Effector memory CD4-positive, alpha-beta T cell (primary cell): Measurements from ENCODE around the gene TRMT1.

Experiments used
- DNase-seq, 3 donors: peaks; one replicate each; pipeline ENCODE4 v3.0.0-alpha.2; 2020
- H3K27ac ChIP-seq: 2 replicates; pipeline ENCODE4 v1.7.0; 2013; ENCODE audit warnings: mild to moderate bottlenecking, low read length, moderate library complexity; ENCODE audit not compliant: insufficient read depth, poor library complexity, severe bottlenecking
- H3K27me3 ChIP-seq: replicated peaks from 2 replicates; pipeline ENCODE4 v1.7.0; 2013; ENCODE audit warnings: mild to moderate bottlenecking, low read length; ENCODE audit not compliant: insufficient read depth, control insufficient read depth, poor library complexity, severe bottlenecking
- H3K36me3 ChIP-seq: 2 replicates; pipeline ENCODE4 v1.7.0; 2013; ENCODE audit warnings: mild to moderate bottlenecking, low read length, moderate library complexity; ENCODE audit not compliant: control insufficient read depth, insufficient read depth
- H3K4me1 ChIP-seq: 2 replicates; pipeline ENCODE4 v1.7.0; 2013; ENCODE audit warnings: low read length, mild to moderate bottlenecking; ENCODE audit not compliant: control insufficient read depth, insufficient read depth, poor library complexity, severe bottlenecking
- H3K4me3 ChIP-seq: 2 replicates; pipeline ENCODE4 v1.7.0; 2013; ENCODE audit warnings: low read length, low read depth, mild to moderate bottlenecking; ENCODE audit not compliant: insufficient read depth, poor library complexity, severe bottlenecking
- H3K9me3 ChIP-seq: 2 replicates; pipeline ENCODE4 v1.7.0; 2013; ENCODE audit warnings: mild to moderate bottlenecking, low read length, moderate library complexity; ENCODE audit not compliant: control insufficient read depth

TRMT1 gene

DNA sequence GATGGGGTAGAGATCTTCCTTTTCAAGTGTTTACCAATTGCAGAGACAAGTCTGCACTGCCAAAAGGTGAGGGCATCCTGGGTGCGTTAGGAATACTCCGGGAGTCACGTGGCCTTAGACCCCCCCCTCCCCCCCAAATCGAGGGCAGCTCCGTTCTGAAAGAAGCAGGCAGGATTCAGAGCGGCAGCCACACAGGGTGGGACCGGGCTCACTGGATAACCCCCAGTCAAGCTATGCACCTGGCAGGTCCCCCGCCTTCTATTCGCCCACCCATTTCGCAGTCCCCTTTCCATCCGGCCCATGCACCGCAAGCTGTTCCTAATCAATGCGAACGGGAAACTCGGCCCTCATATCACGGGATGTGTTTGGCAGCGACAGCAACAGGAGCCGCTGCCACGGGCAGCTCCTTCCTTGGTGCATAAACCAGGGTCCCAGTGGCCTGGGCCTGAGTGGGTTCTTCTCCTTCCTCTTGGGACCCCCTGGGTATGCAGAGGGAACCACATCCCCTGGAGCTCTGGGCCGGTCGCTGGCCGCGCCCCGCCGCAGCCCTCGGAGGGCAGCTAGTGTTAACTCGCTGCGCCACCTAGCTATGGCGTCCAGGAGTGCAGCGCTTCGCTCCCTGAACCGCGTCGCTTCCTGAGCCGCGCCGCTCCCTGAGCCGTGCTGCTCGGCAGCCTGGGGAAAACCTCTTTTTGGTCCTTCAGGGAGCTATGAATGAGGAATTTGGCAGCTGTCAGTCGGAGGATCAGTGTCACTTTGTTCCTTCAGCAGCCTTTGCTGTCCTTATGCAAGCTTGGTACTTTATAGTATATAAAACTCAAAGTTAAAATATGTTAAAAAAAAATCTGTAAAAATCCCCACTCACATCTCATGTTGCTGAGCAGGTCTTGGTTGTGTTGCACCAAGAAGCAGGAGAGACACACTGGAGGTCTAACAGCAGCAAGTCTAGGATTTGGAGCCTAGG lies 55.3 kb downstream of the TRMT1 start:
- no peaks in the 10 kb centered on the region for H3K9me3 ChIP-seq
- H3K4me3 ChIP-seq: peak overlapping the region; percentile 48
- no peaks in the 10 kb centered on the region for H3K27me3 ChIP-seq
- H3K4me1 ChIP-seq: no peaks in the 10 kb centered on the region
- H3K27ac ChIP-seq: no peak overlapping the region
- H3K36me3 ChIP-seq: no peaks in the 10 kb centered on the region
- peak; percentile 37 to 54 (median 52) for DNase-seq

DNA sequence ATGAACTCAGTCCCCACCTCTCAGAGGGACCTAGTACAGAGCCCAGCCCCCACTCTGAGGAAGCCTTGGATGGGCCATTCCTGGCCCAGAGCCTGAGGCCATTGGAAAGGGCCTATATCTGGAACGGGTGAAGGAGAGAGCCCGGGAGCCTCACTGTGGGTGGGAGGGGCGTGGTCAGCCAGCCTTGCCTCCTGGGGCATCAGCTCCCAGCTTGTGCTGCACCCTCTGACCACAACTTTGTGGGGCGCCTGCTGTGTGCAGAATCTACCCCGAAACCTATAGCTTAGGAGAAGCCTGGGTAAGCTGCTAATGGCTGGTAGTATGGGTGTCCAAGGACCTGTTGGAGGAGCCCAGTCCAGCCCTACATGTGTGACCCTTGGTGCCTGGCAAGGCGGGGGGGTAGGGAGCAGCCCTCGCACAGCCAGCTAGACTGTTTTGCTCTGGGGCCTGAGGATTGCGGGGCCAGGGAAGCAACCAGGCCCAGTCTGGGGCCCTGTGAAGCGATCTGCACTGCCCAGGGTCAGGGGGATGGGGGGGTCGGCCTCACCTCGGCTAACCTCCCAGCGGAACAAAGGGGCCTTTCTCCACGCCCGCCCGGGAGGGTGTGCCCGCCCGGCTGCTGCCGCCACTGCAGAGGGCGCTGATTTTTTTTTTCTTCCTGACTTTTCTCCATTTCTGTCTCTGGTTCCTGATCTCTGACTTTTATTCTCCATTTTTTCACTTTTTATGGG lies 56.1 kb downstream of the TRMT1 start:
- H3K36me3 ChIP-seq: no peaks in the 10 kb centered on the region
- H3K9me3 ChIP-seq: no peaks in the 10 kb centered on the region
- DNase-seq: no peak
- H3K4me3 ChIP-seq: no peak overlapping the region
- no peak overlapping the region for H3K27ac ChIP-seq
- no peaks in the 10 kb centered on the region for H3K27me3 ChIP-seq
- no peaks in the 10 kb centered on the region for H3K4me1 ChIP-seq

DNA sequence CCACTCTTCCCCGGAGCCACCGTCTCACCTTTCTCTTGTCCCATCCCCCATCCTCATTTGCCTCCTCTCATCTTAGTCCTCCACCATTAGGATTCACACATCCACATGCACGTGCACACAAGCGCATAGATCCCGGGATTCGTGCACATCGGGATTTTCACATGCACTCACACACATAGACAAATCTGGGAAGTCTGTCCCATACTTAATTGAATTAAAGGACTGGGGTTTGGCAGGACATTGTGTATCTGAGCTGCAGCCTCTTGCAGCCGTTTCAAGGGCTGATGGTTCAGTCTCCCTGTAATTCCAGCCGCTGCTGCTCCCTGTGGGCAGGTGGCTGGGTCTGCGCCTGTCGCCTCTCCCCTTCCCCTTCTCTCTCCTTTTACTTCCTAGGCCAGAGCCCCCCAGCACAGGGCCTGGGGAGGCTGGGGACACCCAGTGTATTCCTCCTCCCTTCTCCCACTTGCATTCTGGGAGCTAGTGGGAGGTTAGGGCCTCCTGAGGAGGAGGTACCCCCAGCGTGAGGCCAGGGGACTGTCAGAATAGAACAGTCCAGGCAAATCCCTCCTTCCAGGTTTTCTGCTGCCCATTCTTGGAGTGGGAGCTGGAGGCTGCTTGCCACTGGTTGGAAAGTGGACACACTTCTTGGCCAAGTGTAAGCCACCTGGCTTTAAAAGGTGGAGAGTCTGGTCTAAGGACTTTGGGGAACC lies 57.4 kb downstream of the TRMT1 start:
- H3K27me3 ChIP-seq: no peaks in the 10 kb centered on the region
- no peak overlapping the region for H3K4me3 ChIP-seq
- no peaks in the 10 kb centered on the region for H3K9me3 ChIP-seq
- H3K27ac ChIP-seq: no peak overlapping the region
- no peaks in the 10 kb centered on the region for H3K36me3 ChIP-seq
- H3K4me1 ChIP-seq: no peaks in the 10 kb centered on the region
- DNase-seq: no peak

DNA sequence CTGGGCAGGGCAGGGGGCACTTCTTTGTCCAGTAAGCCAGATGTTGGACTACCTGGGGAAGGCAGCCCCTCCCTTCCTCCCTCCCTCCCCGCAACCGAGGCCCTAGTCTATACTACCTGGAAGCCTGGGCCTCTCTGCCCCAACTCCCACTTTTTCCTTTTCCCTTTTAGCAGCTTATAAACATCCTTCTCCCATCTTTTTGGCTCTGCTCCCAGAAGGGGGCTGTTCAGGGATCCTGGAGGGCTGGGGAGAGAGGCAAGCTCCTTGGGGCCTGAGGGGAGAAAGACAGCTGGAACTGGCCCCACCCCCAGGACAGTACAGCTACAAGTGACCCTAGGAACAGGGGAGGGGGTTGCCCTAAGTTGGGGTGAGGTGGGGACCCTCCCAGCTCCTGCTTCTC lies 58.8 kb downstream of the TRMT1 start:
- no peak overlapping the region for H3K4me3 ChIP-seq
- H3K4me1 ChIP-seq: no peaks in the 10 kb centered on the region
- H3K27ac ChIP-seq: no peak overlapping the region
- no peaks in the 10 kb centered on the region for H3K9me3 ChIP-seq
- no peak for DNase-seq
- H3K36me3 ChIP-seq: no peaks in the 10 kb centered on the region
- H3K27me3 ChIP-seq: no peaks in the 10 kb centered on the region

DNA sequence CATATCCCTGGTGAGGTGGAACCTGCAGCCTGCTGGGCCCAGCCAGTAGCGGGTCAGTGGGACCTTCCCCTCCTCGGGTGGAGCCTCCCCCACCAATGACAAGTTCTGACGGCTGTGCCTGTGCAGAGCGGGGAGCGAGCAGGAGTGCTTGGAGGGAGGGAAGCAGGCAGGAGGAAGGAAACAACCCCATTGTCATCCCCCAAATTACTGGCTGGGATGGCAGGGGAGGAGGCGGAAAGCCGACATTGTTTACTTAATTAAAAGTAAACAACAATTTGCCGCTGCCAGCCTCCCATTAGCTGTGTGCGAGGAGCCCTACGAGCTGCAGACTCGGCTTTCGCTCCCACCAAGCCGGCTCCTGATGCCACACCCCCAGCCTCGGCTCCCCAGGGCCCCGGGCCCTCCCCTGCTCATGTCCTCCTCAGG lies 59.4 kb downstream of the TRMT1 start:
- H3K4me3 ChIP-seq: no peak overlapping the region
- H3K27me3 ChIP-seq: no peaks in the 10 kb centered on the region
- no peaks in the 10 kb centered on the region for H3K36me3 ChIP-seq
- no peaks in the 10 kb centered on the region for H3K4me1 ChIP-seq
- H3K9me3 ChIP-seq: no peaks in the 10 kb centered on the region
- no peak for DNase-seq
- no peak overlapping the region for H3K27ac ChIP-seq

DNA sequence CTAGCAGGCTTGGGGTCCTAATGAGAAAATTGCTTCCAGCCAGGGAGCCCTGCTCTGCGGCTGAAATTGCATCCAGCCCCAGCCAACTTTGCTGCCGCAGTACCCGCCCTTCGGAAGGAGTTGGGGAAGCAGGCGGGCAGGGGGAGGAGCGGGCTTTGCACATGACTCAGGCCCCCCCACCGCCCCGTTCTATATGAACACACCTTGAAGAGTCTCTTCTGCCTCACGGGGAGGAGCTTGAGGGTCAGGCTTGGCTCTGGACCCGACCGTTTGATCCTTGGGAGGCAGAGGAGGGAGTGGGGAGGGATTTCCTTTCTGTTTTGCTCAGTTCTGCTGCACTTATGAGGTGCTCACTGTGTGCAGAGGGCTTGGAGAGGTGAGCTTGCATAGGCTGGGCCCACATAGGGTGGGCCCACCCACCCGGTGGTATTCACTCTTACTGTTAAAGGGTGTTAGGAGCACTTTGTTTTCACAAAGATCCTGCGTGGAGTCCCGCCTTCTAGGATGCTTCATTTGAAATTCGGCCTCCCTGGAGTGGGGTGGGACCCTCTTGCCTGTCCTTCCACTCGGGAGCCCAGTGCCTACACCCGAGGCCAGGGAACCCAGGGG lies 60.4 kb downstream of the TRMT1 start:
- H3K27ac ChIP-seq: no peak overlapping the region
- no peaks in the 10 kb centered on the region for H3K4me1 ChIP-seq
- no peaks in the 10 kb centered on the region for H3K27me3 ChIP-seq
- DNase-seq: no peak
- H3K4me3 ChIP-seq: no peak overlapping the region
- H3K9me3 ChIP-seq: no peaks in the 10 kb centered on the region
- no peaks in the 10 kb centered on the region for H3K36me3 ChIP-seq

DNA sequence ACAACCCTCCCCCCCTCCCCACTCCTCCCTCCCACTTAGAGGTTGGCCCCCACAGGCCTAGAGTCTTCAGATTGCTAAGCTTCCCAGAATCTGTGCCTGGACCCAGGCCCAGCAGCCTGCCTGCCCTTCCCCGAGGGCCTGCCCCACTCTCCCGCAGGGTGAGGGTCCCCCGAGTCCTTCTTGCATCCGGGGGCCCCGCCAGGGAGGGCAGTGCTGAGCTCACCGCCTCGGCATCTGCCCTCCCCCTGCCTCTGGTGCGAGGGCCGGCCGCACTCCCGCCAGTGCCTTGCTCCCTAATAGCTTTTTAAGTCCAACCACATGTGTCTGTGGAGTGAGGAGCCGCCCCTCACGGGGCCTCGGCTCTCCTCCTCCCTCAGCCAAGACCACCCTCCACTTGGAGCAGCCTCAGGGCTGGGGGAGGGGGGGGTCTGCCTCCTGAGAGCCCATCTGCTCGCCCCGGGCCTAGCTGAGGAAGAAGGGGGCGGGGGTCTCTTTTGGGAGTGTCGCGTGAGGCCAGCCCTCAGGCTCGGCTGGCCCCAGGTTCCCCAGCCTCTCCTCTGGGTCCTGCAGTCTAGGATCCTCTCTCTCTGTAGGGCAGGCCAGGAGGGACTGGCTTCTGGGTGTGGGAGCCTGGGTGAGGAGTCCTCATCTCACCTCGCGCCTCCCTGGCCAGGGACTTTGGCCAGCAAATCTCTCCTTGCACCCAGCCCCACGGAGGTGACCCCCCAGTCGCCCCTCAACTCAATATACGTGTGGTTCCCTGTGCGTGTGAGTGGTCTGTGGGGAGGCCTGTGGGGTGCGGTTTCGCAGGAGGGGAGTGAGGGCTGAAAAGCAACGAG lies 61.1 kb downstream of the TRMT1 start:
- H3K36me3 ChIP-seq: no peaks in the 10 kb centered on the region
- H3K27me3 ChIP-seq: no peaks in the 10 kb centered on the region
- no peak for DNase-seq
- no peak overlapping the region for H3K27ac ChIP-seq
- H3K9me3 ChIP-seq: no peaks in the 10 kb centered on the region
- H3K4me3 ChIP-seq: no peak overlapping the region
- H3K4me1 ChIP-seq: no peaks in the 10 kb centered on the region
